ELF-1 (cell line): ENCODE results near the gene CRADD.
"Not testable (repeated sequence)": the region's sequence is repeated elsewhere in the genome, so short reads cannot be mapped to it uniquely, and the experiment has no call there.

Experiments
- DNase-seq: peaks from one replicate; pipeline ENCODE4 v3.0.0-alpha.2; 2016; ENCODE audit warnings: low read depth, low spot score

Gene CRADD

GRCh38 chr12:93706824-93707223, 29.6 kb downstream of the CRADD start:
- DNase-seq: no peak

GRCh38 chr12:93707836-93708235, 30.7 kb downstream of the CRADD start:
- DNase-seq: no peak

- no peak for DNase-seq
Observed at GRCh38 chr12:93708952-93709351, 31.8 kb downstream of the CRADD start.

GRCh38 chr12:93709386-93709785, 32.2 kb downstream of the CRADD start:
- no peak for DNase-seq

GRCh38 chr12:93710574-93710926, 33.4 kb downstream of the CRADD start:
- DNase-seq: no peak

- not testable (repeated sequence) for DNase-seq
Observed at GRCh38 chr12:93711502-93711901, 34.3 kb downstream of the CRADD start.

- DNase-seq: no peak
Observed at GRCh38 chr12:93712200-93712599, 35.0 kb downstream of the CRADD start.

GRCh38 chr12:93713060-93713459, 35.9 kb downstream of the CRADD start:
- no peak for DNase-seq

GRCh38 chr12:93713800-93714199, 36.6 kb downstream of the CRADD start:
- DNase-seq: no peak

GRCh38 chr12:93714382-93714781, 37.2 kb downstream of the CRADD start:
- no peak for DNase-seq

- DNase-seq: no peak
Observed at GRCh38 chr12:93719710-93720109, 42.5 kb downstream of the CRADD start.

- DNase-seq: no peak
Observed at GRCh38 chr12:93720559-93720958, 43.4 kb downstream of the CRADD start.

GRCh38 chr12:93722179-93722578, 45.0 kb downstream of the CRADD start:
- DNase-seq: no peak

- no peak for DNase-seq
Observed at GRCh38 chr12:93722835-93723567, 45.8 kb downstream of the CRADD start.

- DNase-seq: no peak
Observed at GRCh38 chr12:93723568-93723930, 46.4 kb downstream of the CRADD start.

GRCh38 chr12:93725531-93725930, 48.4 kb downstream of the CRADD start:
- no peak for DNase-seq

GRCh38 chr12:93727195-93727811, 50.1 kb downstream of the CRADD start:
- no peak for DNase-seq

- DNase-seq: no peak
Observed at GRCh38 chr12:93727911-93728310, 50.7 kb downstream of the CRADD start.

GRCh38 chr12:93729934-93730333, 52.8 kb downstream of the CRADD start:
- no peak for DNase-seq

- no peak for DNase-seq
Observed at GRCh38 chr12:93733358-93733757, 56.2 kb downstream of the CRADD start.

GRCh38 chr12:93733928-93734327, 56.8 kb downstream of the CRADD start:
- no peak for DNase-seq

- DNase-seq: no peak
Observed at GRCh38 chr12:93734784-93735183, 57.6 kb downstream of the CRADD start.

- no peak for DNase-seq
Observed at GRCh38 chr12:93736640-93737178, 59.5 kb downstream of the CRADD start.
